RWPE1 (cell line): ENCODE results near the gene EPHB1.
"Not testable (repeated sequence)": the region's sequence is repeated elsewhere in the genome, so short reads cannot be mapped to it uniquely, and the experiment has no call there.

Experiments used
- CTCF ChIA-PET: fragments of 350-600 bp; sonication (Branson Sonifier 250); formaldehyde crosslinking; extraction: SDS; loops from one replicate; lab custom pipeline; 2021; lab: Yijun Ruan, JAX
- POLR2A ChIA-PET: fragments of 400-600 bp; formaldehyde crosslinking; extraction: SDS; loops from one replicate; lab custom pipeline; 2020; ENCODE audit warnings: antibody characterized with exemption; ENCODE audit not compliant: low non-redundant PET; lab: Yijun Ruan, JAX
- DNase-seq: peaks from one replicate; pipeline ENCODE4 v3.0.0; 2012; ENCODE audit warnings: low spot score
- H3K27ac ChIP-seq: fragments of 450-650 bp; 2 replicates; pipeline ENCODE4 v1.5.1; 2017
- TF ChIP-seq, protein P1 (sequence below): fragments of 450-650 bp; conservative IDR thresholded peaks from 2 replicates; pipeline ENCODE4 v1.5.1; 2017; ENCODE audit warnings: low read depth, mild to moderate bottlenecking

The EPHB1 gene

DNA sequence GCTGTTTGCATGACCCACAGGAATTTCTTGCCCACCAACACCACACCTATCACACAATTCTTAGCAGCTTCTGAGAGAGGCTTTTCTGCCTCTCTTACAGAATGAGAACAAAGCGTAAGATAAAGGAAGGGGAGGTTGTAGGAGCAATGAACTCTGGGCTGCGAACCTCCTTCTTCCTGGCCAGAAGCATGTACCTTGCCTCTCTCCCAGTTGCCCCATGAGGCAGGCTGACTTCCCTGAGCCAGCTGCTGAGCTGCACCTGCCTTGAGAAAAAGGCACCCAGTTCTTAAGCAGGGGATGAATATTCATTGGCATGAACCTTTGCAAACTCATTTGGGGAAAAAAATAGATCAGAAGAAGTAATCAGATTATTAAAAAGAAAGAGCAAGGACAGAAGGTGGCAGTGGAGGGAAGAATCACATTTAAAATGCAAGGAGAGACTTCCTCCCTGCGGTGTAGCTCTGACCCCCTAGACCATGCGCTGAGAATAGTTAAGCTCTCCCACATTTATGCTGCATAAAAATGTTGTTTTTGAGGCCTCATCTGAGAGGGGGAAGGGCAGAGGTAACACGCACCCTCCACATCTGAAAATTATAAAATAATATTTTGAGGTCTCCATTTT is 304.8 kb downstream of the EPHB1 start:
- no peak overlapping the region for H3K27ac ChIP-seq
- ChIA-PET CTCF (no interaction called here), POLR2A (no interaction called here)
- TF ChIP-seq, protein P1, sequence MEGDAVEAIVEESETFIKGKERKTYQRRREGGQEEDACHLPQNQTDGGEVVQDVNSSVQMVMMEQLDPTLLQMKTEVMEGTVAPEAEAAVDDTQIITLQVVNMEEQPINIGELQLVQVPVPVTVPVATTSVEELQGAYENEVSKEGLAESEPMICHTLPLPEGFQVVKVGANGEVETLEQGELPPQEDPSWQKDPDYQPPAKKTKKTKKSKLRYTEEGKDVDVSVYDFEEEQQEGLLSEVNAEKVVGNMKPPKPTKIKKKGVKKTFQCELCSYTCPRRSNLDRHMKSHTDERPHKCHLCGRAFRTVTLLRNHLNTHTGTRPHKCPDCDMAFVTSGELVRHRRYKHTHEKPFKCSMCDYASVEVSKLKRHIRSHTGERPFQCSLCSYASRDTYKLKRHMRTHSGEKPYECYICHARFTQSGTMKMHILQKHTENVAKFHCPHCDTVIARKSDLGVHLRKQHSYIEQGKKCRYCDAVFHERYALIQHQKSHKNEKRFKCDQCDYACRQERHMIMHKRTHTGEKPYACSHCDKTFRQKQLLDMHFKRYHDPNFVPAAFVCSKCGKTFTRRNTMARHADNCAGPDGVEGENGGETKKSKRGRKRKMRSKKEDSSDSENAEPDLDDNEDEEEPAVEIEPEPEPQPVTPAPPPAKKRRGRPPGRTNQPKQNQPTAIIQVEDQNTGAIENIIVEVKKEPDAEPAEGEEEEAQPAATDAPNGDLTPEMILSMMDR, result no peak
- DNase-seq, result no peak

DNA sequence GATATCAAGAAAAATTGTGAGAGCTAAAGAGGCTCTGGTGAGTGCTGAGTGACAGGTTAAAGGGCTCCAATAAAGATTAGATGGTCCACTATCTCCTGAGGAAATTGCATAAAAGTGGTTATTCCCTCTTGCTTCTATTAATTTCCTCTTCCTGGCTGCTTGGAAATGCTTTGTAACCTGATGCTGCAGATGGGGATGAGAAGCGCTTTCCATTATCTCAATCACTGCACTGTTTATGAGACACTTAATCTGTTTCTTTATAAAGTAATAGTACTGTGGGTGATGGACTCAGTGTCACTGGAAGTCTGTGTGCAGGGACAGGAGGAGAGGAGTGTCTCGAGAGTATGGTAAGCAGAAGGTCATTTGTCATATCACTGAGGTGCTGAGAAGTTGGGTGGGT is 305.3 kb downstream of the EPHB1 start:
- CTCF ChIA-PET, result no interaction called here
- TF ChIP-seq, protein P1, result no peak
- DNase-seq, result no peak
- H3K27ac ChIP-seq, result no peak overlapping the region
- POLR2A ChIA-PET, result no interaction called here

DNA sequence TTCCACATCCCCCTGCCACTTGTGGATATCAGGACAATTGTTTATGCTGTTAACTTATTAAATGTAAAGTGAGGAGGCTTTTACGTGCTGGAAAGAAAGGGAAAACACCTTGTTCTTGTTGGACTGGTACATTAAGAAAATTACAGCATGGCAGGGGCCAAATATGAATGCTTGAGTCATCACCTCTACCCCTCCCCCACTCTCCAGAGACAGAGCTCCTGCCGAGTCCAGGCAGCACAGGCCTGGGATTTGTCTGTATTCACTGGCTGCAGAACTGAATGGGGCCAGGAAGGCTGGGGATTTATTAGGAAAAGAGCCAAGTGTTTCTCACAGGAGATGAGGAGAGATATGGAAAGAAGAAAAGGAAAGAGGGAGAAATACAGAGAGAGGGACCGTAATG is 308.9 kb downstream of the EPHB1 start:
- no peak overlapping the region for H3K27ac ChIP-seq
- POLR2A ChIA-PET, result no interaction called here
- TF ChIP-seq, protein P1, result no peak
- DNase-seq, result no peak
- CTCF ChIA-PET, result interaction anchor here (0.5 kb wide), 1 partner anchor 289 kb away, joined by 3 read pairs; no protein-coding TSS in a partner anchor

DNA sequence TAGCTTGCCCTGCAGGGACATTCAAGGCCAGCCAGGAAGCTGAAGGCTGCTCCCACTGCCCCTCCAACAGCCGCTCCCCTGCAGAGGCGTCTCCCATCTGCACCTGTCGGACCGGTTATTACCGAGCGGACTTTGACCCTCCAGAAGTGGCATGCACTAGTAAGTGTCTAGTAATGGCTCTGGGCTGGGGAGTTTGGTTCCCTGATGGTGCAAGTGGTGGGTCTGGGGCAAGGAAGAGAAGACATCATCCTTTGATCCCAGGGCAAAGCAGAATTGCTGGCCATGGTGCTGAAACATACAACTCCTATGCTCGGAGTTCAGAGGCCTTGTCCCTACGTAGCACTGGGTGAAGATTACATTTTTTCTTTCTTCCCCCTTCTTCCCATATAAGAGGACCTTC is 311.4 kb downstream of the EPHB1 start:
- CTCF ChIA-PET, result no interaction called here
- POLR2A ChIA-PET, result no interaction called here
- H3K27ac ChIP-seq, result no peak overlapping the region

DNA sequence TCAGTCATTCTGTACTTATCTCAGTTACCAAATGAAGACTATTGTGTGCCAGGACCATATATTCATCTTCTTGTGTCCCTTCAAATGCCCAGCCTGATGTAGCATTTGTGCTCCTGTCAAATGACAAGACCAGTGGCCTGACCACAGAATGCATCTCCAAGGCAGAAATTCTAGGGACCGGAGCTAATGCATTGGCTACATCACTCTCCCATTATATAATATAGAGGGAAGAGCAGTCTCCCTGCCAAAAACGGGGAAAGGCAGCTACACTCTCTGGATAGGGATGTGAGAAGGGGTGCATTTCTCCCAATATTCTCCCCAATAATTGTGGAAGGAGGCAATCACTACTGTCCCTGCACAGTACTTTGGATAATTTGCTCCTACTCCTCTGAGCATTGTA is 312.0 kb downstream of the EPHB1 start:
- POLR2A ChIA-PET, result no interaction called here
- H3K27ac ChIP-seq, result no peak overlapping the region
- TF ChIP-seq, protein P1, result no peak
- CTCF ChIA-PET, result no interaction called here
- no peak for DNase-seq

More for the DNA sequence above, 311.4 kb downstream of the EPHB1 start:
- DNase-seq, result peak; percentile 26
- TF ChIP-seq, protein P1, result no peak

DNA sequence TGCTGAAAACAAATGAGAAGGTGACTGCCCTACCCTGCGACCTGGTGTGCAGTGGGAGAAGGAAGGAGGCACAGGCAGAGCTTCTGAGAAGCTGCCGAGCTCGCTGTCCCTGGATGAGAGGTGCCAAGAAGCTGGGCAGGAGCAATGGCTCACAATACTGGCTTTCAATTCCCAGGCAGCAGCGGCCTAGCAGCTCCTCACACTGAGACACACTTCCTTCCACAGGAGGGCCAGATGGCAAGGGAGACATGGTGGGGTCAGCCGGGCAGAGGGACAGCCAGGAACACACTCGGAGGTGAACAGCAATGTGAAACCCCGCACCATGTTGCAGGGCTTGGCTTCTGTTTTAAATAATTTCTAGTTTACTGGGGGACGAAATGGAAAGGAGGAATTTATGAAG is 314.6 kb downstream of the EPHB1 start:
- TF ChIP-seq, protein P1, result no peak
- DNase-seq, result no peak
- ChIA-PET POLR2A (no interaction called here), CTCF (no interaction called here)
- no peak overlapping the region for H3K27ac ChIP-seq

DNA sequence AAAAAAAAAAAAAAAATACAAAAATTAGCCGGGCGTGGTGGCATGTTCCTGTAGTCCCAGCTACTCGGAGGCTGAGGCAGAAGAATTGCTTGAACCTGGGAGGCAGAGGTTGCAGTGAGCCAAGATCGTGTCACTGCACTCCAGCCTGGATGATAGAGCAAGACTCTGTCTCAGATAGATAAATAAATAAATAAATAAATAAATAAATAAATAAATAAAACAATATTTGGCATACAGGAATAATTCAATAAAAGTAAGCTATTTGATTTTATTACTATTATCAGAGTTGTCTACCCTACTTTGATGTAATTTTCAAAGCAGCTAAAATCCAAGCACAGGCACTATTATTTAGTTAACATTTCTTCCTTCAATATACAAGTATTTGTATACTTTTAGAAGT is 319.5 kb downstream of the EPHB1 start:
- H3K27ac ChIP-seq, DNase-seq, POLR2A ChIA-PET: not testable (repeated sequence)
- CTCF ChIA-PET, result interaction anchor here (0.6 kb wide), 1 partner anchor 39 kb away, joined by 3 read pairs; no protein-coding TSS in a partner anchor
